Smooth muscle cell (in vitro differentiated cells): ENCODE data around the gene BHLHE23. TPM values are rescaled to one million over a fixed set of nuclear protein-coding genes. Genes with fewer than 3 reads are reported as not detected.
A peak's percentile ranks its signal among the peaks of the same experiment; 100 is the strongest.

Source experiments
- DNase-seq: peaks from one replicate; lab custom pipeline; 2025; ENCODE audit not compliant: unreplicated experiment; lab: John Stamatoyannopoulos, UW
- H2AFZ ChIP-seq: fragments of 200-600 bp; sonication (generic); 2 replicates; pipeline ENCODE4 v1.6.0; 2016; ENCODE audit warnings: antibody characterized with exemption, low read depth, mild to moderate bottlenecking
- H3F3A ChIP-seq: fragments of 200-600 bp; sonication (generic); 2 replicates; pipeline ENCODE4 v1.6.0; 2017; ENCODE audit warnings: antibody characterized with exemption, low read depth
- H3K27ac ChIP-seq: fragments of 200-600 bp; sonication (generic); 2 replicates; pipeline ENCODE4 v1.5.1; 2016; ENCODE audit warnings: low read depth, mild to moderate bottlenecking
- H3K27me3 ChIP-seq: fragments of 200-600 bp; sonication (generic); 2 replicates; pipeline ENCODE4 v1.6.1; 2016; ENCODE audit warnings: low read depth, mild to moderate bottlenecking
- H3K36me3 ChIP-seq: fragments of 200-600 bp; sonication (generic); 2 replicates; pipeline ENCODE4 v1.5.1; 2016; ENCODE audit warnings: low read depth
- H3K4me1 ChIP-seq: fragments of 200-600 bp; sonication (generic); 2 replicates; pipeline ENCODE4 v1.5.1; 2016; ENCODE audit warnings: low read depth
- H3K4me2 ChIP-seq: fragments of 200-600 bp; sonication (generic); 2 replicates; pipeline ENCODE4 v1.6.0; 2016; ENCODE audit warnings: mild to moderate bottlenecking
- H3K4me3 ChIP-seq: fragments of 200-600 bp; sonication (generic); 2 replicates; pipeline ENCODE4 v1.5.1; 2016; ENCODE audit warnings: mild to moderate bottlenecking
- H3K79me2 ChIP-seq: fragments of 200-600 bp; sonication (generic); 2 replicates; pipeline ENCODE4 v1.6.0; 2016; ENCODE audit warnings: low read depth, mild to moderate bottlenecking
- H3K9ac ChIP-seq: fragments of 200-600 bp; sonication (generic); 2 replicates; pipeline ENCODE4 v1.6.0; 2016; ENCODE audit warnings: low read depth
- H3K9me3 ChIP-seq: fragments of 200-600 bp; sonication (generic); replicated peaks from 2 replicates; pipeline ENCODE4 v1.5.1; 2016; ENCODE audit warnings: low read depth
- H4K20me1 ChIP-seq: fragments of 200-600 bp; sonication (generic); 2 replicates; pipeline ENCODE4 v1.6.0; 2016; ENCODE audit warnings: low read depth
- CTCF ChIP-seq: fragments of 200-600 bp; sonication (generic); IDR thresholded peaks from 2 replicates; pipeline ENCODE4 v1.5.1; 2017; ENCODE audit warnings: borderline replicate concordance, mild to moderate bottlenecking, antibody characterized with exemption; ENCODE audit not compliant: insufficient read depth, poor library complexity, severe bottlenecking
- WGBS: methylation state at CpG from one replicate; pipeline ENCODE4 v1.1.7; 2016; ENCODE audit warnings: low lambda C conversion rate; 5-methylcytosine and 5-hydroxymethylcytosine counted together
- polyA plus RNA-seq: library from polyadenylated mRNA; unstranded; fragments of >200 nt; fragmentation: Nextera tagmentation; extraction: Ambion mirVana; gene quantifications from 2 replicates; pipeline ENCODE4 v1.2.1, GENCODE V29; 2016
- total RNA-seq: library from RNA; depleted of rRNA; stranded (reverse); fragments of >200 nt; gene quantifications from 2 replicates; pipeline ENCODE4 v1.2.3, GENCODE V29; 2014

The BHLHE23 gene
- total and polyA plus RNA-seq, 2 experiments from 2014 or later = not detected

GRCh38 chr20:63015662-63016361, 9.0 kb upstream of the BHLHE23 start:
- H3K9ac ChIP-seq = no peak overlapping the region
- no peaks in the 10 kb centered on the region for H3K9me3 ChIP-seq
- no peaks in the 10 kb centered on the region for H3K36me3 ChIP-seq
- DNase-seq = no peak
- no peaks in the 10 kb centered on the region for H3F3A ChIP-seq
- no peaks in the 10 kb centered on the region for H3K27me3 ChIP-seq
- H4K20me1 ChIP-seq = no peaks in the 10 kb centered on the region
- no peaks in the 10 kb centered on the region for H3K79me2 ChIP-seq
- H3K27ac ChIP-seq = no peak overlapping the region
- TF ChIP-seq CTCF = no peak
- no peak overlapping the region for H3K4me2 ChIP-seq
- H3K4me1 ChIP-seq = peaks cover 6% of the 10 kb centered on the region
- 92% methylated on average over 19 of the region's 22 CpGs for WGBS
- H2AFZ ChIP-seq = no peak overlapping the region
- no peak overlapping the region for H3K4me3 ChIP-seq

DNA sequence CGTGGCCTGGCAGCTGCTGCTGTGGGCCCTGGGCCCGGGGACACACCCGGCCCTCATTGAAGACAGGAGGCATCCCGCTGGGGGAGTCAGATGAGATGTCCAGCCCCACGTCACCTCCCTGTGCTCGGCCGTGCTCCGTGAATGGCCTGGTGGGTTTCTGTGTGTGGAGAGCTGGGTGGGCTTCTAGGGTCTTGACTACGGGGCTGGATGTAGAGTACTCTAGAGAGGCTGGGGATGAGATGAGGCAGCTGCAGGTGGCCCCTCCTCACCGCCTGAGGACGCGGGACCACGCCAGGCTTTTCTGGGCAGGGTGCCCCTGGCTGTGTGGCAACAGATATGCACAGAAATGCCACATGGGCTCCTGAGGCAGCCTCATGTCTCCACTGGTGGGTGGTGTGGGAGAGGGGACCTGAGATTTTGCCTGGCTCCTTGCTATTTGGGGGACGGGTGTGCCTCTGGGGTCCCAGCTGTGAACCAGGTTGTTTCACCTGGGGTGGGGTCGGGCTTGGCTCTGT, 8.4 kb upstream of the BHLHE23 start:
- Histone ChIP-seq H3F3A (no peaks in the 10 kb centered on the region), H3K36me3 (no peaks in the 10 kb centered on the region), H3K4me2 (peak overlapping the region; percentile 78), H2AFZ (peak overlapping the region; percentile 27), H3K9ac (no peak overlapping the region), H3K27me3 (peaks cover 4% of the 10 kb centered on the region), H3K79me2 (no peaks in the 10 kb centered on the region), H3K4me1 (peaks cover 6% of the 10 kb centered on the region), H3K4me3 (no peak overlapping the region), H3K9me3 (no peaks in the 10 kb centered on the region), H3K27ac (no peak overlapping the region), H4K20me1 (no peaks in the 10 kb centered on the region)
- no peak for DNase-seq
- TF ChIP-seq CTCF = no peak
- WGBS = 71% methylated on average over 15 of the region's 15 CpGs

- H3K27me3 ChIP-seq = peaks cover 9% of the 10 kb centered on the region
- no peaks in the 10 kb centered on the region for H3F3A ChIP-seq
- H3K9ac ChIP-seq = no peak overlapping the region
- no peak overlapping the region for H3K4me3 ChIP-seq
- no peaks in the 10 kb centered on the region for H3K9me3 ChIP-seq
- H2AFZ ChIP-seq = peak overlapping the region; percentile 27
- peak overlapping the region; percentile 78 for H3K4me2 ChIP-seq
- no peaks in the 10 kb centered on the region for H4K20me1 ChIP-seq
- H3K79me2 ChIP-seq = no peaks in the 10 kb centered on the region
- no peak for TF ChIP-seq CTCF
- DNase-seq = no peak
- no peaks in the 10 kb centered on the region for H3K36me3 ChIP-seq
- H3K4me1 ChIP-seq = peaks cover 6% of the 10 kb centered on the region
- WGBS = 20% methylated on average over 8 of the region's 11 CpGs
- H3K27ac ChIP-seq = no peak overlapping the region
These were observed 7.9 kb upstream of the BHLHE23 start for GRCh38 chr20:63014710-63015109.

DNA sequence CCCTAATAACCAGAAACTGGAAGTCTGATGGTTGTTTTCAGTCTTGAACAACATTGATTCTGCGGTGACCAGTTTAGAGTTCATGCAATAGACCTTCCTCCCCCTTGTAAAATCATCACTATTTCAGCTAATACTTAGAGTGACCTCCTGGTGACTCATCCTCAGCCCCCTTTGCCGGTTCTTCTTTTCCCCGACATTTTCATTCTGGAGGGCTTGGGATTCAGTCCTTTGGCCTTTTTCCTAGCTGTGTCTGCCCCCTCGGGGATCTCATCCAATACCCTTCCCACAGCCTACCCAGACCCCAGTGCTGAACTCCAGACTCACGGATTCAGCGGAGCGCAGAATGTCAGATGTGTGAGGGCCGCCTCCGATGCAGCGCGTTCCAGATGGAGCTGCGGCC, 7.5 kb upstream of the BHLHE23 start:
- TF ChIP-seq CTCF = no peak
- no peak overlapping the region for H2AFZ ChIP-seq

More for the DNA sequence above, 7.5 kb upstream of the BHLHE23 start:
- Histone ChIP-seq H3K9me3 (no peaks in the 10 kb centered on the region), H3K4me2 (peak overlapping the region; percentile 78), H3K27me3 (peaks cover 13% of the 10 kb centered on the region), H3K4me3 (no peak overlapping the region), H4K20me1 (no peaks in the 10 kb centered on the region), H3K4me1 (peaks cover 6% of the 10 kb centered on the region), H3K36me3 (no peaks in the 10 kb centered on the region), H3K9ac (no peak overlapping the region), H3K79me2 (no peaks in the 10 kb centered on the region), H3F3A (no peaks in the 10 kb centered on the region), H3K27ac (no peak overlapping the region)
- DNase-seq = no peak
- WGBS = 11% methylated on average over 12 of the region's 12 CpGs
